D721Med (cell line): ENCODE results near the gene TCF3.

ENCODE experiments used
- DNase-seq: peaks from one replicate; pipeline ENCODE4 v3.0.0; 2011; ENCODE audit warnings: low spot score; ENCODE audit not compliant: insufficient read length
- FAIRE-seq: peaks from 2 replicates; lab custom pipeline; 2011; peaks lifted over from hg19 to GRCh38; lab: Jason Lieb, UNC
- CTCF ChIP-seq: IDR thresholded peaks from 2 replicates; pipeline ENCODE4 v1.5.1; 2012; ENCODE audit warnings: mild to moderate bottlenecking, control low read depth; ENCODE audit not compliant: insufficient read depth; ENCODE audit errors: missing control alignments

The TCF3 gene

GRCh38 chr19:1648920-1649541 is 3.4 kb downstream of the TCF3 start:
- no peak for FAIRE-seq

GRCh38 chr19:1648459-1648849 is 4.0 kb downstream of the TCF3 start:
- DNase-seq (no peak), FAIRE-seq (no peak)
- TF ChIP-seq CTCF: no peak

More at GRCh38 chr19:1648920-1649541, 3.4 kb downstream of the TCF3 start:
- TF ChIP-seq CTCF: no peak
- DNase-seq: no peak

GRCh38 chr19:1647501-1648458 is 4.6 kb downstream of the TCF3 start:
- no peak for FAIRE-seq
- no peak for TF ChIP-seq CTCF
- DNase-seq: no peak

- TF ChIP-seq CTCF: no peak
- DNase-seq: peak; percentile 83
- no peak for FAIRE-seq
Measured at GRCh38 chr19:1646659-1647453, 5.6 kb downstream of the TCF3 start.

- FAIRE-seq (no peak), DNase-seq (no peak)
- no peak for TF ChIP-seq CTCF
Measured at GRCh38 chr19:1646149-1646548, 6.3 kb downstream of the TCF3 start.

GRCh38 chr19:1645299-1645698 is 7.1 kb downstream of the TCF3 start:
- no peak for FAIRE-seq
- TF ChIP-seq CTCF: no peak
- DNase-seq: no peak
